Activated T-cell treated with anti-CD3 and anti-CD28 coated beads for 48 hours (primary cell): ENCODE measurements around the gene HOXC9.

ENCODE experiments used
- DNase-seq: peaks from one replicate; pipeline ENCODE4 v3.0.0-alpha.2; 2020; ENCODE audit warnings: low read depth

HOXC9 gene

DNA sequence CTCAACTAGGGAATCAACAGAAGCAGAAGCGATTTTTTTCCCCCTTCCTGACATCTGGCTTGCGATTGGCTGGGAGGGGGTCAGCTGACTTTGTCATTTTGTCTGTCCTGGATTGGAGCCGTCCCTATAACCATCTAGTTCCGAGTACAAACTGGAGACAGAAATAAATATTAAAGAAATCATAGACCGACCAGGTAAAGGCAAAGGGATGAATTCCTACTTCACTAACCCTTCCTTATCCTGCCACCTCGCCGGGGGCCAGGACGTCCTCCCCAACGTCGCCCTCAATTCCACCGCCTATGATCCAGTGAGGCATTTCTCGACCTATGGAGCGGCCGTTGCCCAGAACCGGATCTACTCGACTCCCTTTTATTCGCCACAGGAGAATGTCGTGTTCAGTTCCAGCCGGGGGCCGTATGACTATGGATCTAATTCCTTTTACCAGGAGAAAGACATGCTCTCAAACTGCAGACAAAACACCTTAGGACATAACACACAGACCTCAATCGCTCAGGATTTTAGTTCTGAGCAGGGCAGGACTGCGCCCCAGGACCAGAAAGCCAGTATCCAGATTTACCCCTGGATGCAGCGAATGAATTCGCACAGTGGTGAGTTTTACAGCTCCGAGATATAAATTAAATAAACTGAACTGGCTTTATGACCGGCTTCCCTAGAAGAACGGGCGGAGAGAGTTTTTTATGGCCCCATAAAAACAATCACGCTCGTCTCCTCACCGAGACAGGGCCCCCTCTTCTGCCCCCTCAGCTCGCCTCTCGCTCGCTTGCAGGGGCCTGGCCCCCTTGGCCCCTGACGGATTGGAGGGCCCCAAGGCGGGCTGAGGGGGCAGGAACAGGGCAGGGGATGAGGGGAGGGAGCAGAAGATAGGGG, 28.6 kb downstream of the HOXC9 start, which contains the start of gene HOXC6:
HOXC6 (plus strand) TSS at position 127 of the 888 bp plus-strand sequence; CDS start at position 209, 82 bp downstream.
- no peak for DNase-seq

- DNase-seq: no peak
These were observed 29.8 kb downstream of the HOXC9 start for GRCh38 chr12:54029529-54030441.

- no peak for DNase-seq
These were observed 30.5 kb downstream of the HOXC9 start for GRCh38 chr12:54030442-54030801.

GRCh38 chr12:54030889-54031471, 31.0 kb downstream of the HOXC9 start:
- DNase-seq: no peak

DNA sequence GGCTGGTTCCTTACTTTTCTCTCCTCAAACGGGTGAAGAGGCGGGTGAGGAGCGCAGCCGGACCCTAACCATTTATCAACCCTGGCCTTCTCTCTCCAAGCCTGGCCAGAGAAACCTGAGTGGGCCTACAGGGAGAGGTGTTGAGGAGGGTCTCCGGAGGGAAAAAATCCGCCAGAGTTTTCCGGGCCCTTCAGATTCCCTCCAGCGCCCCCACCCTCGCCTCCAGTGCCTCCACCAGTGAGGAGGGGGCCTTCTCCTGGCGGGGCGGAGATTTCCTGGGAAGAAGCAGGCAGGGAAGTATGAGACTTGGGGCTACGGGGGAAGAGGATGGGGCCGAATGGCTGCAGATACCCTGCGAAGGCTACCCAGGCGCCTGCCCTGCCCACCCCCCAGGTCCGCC, 31.5 kb downstream of the HOXC9 start:
- no peak for DNase-seq

- no peak for DNase-seq
These were observed 32.2 kb downstream of the HOXC9 start for GRCh38 chr12:54032086-54032619.

GRCh38 chr12:54032627-54033100, 32.7 kb downstream of the HOXC9 start, which contains the start of gene HOXC5:
Gene HOXC5 (plus strand): TSS chr12:54033050. CDS start chr12:54033123, 73 bp downstream.
- peak; percentile 53 for DNase-seq

- DNase-seq: no peak
These were observed 33.4 kb downstream of the HOXC9 start for GRCh38 chr12:54033106-54033979.

DNA sequence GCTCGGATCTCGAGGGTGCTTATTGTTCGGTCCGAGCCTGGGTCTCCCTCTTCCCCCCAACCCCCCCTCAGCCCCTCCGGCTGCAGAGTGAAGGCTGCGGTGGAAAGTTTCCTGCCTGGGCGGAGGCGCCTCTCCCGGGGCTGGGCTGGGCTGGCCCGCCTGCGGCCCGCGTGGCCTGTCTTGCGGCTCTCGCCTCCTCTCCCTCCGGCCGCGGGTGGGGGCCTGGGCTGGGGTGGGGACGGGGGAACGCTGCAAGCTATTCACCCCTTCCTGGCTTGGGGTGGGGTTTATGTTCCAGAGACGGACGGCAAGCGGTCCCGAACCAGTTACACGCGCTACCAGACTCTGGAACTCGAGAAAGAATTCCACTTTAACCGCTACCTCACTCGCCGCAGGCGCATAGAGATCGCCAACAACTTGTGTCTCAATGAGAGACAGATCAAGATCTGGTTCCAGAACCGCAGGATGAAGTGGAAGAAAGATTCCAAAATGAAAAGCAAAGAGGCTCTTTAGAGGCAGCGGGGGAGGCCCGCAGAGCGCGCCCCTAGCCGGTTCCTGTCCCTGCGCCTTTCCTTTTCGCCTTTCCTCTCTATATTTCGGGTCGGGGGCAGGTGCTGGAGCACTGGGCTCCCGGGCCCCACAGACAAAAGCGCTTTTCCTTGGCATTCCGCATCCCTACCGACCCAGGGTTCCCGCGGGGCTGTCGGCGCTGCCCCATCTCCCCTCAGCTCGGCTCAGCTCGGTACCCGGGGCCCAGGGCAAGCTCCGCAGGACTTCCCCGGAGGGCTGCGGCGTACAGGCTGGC, 34.2 kb downstream of the HOXC9 start:
- DNase-seq: no peak

- DNase-seq: no peak
These were observed 34.9 kb downstream of the HOXC9 start for GRCh38 chr12:54034785-54035310.

GRCh38 chr12:54035568-54036264, 35.8 kb downstream of the HOXC9 start:
- no peak for DNase-seq

DNA sequence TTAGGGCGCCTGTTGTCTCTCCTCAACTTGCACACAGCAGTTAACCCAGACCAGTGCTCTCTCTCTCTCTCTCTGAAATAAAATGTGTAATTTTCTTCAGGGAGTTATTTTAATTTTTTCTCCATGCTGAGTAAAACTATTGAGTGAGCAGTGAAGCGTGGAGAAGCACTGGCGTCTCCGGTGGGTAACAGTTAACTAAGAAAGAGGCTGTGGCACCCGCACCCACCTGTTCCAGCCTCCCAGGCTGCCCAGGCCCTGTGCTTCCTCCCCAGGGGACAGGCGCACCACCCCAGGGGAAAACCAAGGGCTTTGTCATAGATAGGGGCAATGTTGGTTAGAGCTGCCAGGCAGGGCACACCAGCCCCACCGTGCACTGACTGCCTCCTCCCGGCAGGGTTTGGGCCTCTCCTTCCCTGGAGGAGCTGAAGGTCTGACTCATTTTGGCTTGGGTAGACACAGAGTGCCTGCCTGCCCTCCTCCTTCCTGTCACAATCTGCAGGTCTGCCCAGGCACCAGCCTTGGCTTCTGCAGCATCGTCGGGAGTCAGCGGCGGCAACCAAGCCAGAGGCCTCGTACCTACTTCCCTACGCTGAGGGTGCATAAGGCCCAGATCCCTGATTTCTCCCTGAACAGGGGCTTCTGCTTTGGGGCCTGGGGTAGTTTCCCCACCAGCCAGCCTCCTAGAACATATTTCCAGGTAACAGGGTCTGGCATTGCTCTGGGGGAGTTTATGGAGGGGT, 36.8 kb downstream of the HOXC9 start:
- no peak for DNase-seq

DNA sequence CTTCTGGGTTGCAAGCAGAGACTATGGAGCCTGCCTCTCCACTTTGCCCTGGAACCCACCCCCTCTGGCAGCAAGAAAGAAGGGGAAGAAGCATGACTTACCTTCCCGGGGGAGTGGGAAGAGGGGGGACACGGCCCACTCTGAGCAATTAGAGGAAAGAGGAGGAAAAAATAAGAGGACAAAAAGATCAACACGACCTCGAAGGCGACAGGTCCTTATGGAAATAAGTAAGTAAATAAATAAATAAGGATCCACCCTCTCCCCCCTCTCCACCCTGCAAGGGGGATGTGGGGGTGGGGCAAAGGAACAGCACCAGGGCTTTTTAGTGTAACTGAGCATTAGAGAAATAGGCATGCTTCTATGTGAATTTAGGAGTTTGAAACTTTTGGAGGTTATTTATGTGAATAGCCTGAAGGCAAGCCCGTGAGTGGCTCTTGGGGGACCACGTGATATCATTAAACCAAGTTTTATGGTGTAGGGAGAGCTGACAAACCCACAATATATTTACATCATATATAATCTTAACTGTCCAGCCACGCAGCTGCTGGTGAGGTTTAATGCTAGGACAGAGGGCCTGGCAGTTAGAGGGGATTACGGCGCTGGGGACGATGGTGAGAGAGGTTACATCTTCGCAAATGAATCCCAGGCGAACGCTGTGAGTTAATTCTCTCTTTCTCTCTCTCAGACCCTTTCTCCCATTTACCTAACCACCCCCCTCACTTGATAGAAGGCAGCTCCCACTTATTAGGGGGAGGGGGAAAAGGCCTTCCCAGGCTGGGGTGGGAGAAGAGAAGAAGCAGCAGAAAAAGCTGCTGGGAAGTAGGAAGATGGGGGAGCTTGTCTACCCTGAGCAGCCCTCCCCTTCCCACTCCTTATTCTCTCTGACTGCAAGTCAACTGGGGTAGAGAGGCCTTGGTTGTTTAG, 37.7 kb downstream of the HOXC9 start:
- DNase-seq: no peak

DNA sequence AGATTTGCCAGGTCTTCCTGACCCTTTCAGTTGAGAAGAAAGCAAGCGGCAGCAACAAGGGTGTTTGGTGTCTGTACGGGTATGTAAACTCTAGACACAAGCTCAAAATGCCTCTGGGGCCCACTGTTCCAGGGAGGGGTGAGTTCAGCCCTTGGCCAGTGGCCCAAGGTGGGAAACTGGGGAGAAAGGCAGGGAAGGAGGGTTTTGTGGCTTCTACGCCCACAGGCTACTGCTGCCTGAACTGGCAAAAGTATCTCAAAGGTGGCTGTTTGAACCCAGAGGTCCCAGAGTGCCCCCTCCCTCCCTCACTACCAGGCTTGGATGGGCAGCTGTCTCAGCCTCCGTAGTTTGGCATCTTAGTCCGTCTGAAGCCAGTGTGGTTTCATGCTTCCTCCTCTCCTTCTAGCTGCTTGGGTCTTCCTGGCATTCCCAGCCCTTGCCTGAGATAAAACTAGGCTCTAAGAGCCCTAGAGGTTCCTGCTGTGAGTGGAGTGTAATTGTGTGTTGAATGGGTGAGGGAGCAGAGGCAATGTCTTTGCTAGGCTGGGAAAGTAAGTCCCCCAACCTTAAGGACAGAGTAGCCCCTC, 38.4 kb downstream of the HOXC9 start:
- no peak for DNase-seq

DNA sequence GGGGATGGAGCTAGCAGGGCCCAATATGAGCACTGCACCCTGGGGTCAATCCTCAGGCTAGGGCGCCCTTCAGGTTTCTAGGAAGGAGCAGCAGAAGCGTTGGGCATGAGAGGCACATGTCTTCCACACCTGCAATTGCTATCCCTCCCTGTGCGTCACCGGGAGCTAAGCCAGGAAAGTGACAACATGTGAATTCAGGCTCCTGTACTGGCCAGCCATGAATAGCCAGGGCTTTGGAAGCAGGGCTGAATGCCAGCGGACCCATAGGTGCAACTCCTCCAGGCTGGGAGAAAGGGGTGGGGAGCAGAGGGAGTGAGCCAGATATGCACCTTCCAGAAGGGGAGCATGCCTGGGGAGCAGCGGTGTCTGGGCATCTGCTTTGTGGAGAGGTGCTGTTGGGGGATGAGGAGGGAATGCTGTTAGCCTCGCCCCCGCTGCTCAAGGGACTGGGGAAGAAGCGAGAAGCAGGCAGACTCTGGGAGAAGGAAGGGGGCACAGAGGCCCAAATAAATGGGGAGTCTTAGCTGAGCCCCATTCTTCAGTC, 39.0 kb downstream of the HOXC9 start:
- DNase-seq: no peak

DNA sequence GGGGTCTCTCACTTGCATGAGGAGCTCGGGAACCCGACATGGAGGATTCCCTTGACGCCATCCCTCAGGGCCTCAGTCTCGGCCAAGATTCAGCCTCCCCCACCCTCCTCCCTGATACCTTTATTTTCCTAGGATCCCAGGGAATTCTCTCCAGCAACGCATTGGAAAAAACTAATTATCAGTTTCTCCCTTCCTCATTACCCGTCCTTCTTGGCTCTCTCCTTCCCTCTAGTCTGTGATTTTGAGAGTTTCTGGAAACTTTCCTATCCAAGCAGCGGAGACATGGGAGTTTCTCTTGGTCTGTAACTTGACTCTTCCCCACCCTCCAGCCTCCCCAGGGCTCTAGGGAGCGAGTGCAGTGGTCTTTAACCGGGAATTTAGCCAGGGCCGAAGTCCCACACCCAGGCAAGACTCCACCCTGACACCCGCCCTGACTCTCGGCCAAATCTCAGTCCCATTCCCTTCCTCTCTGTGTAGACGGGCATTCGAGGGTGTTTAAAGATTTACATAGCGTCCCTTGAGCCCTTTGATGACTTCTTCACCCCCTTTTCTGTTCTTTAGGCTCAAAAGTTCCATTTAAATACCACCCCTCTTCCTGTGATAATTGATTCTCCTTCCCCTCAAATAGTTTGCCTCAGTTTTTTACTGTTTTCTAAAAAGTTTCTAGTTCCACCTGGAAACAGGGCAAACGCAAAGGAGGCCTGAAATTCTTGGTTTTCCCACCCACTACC, 39.6 kb downstream of the HOXC9 start:
- DNase-seq: no peak
